PFSK-1 (cell line): ENCODE results near the gene ATG4B.

Source experiments
- POLR2AphosphoS5 ChIP-seq: IDR thresholded peaks from 2 replicates; pipeline ENCODE4 v1.6.1; 2012; ENCODE audit warnings: low read depth, mild to moderate bottlenecking, control low read depth, low read length, moderate library complexity
- REST ChIP-seq, 2 experiments: IDR thresholded peaks; 2 replicates each; pipeline versions ENCODE4 v1.6.1 to v1.8.0; 2011 to 2012; ENCODE audit warnings: low read depth in 2 of 2, low read length in 2 of 2, control low read depth in 1 of 2, inconsistent platforms in 1 of 2, mild to moderate bottlenecking in 1 of 2, moderate library complexity in 1 of 2; ENCODE audit not compliant: insufficient read depth in 1 of 2
- SIN3A ChIP-seq: IDR thresholded peaks from 2 replicates; pipeline ENCODE4 v1.6.1; 2012; ENCODE audit warnings: mild to moderate bottlenecking, low read length, moderate library complexity, borderline replicate concordance; ENCODE audit not compliant: insufficient read depth
- TAF1 ChIP-seq: IDR thresholded peaks from 2 replicates; pipeline ENCODE4 v1.6.1; 2012; ENCODE audit warnings: low read length, control low read depth, borderline replicate concordance; ENCODE audit not compliant: insufficient read depth

GRCh38 chr2:241615041-241615440 is 22.5 kb upstream of the ATG4B start:
- TF ChIP-seq POLR2AphosphoS5 (no peak), TAF1 (no peak), REST (IDR thresholded peaks at IDR 0.05; ENCODE audit: insufficient read depth in 1 of 2, low read depth in 2 of 2, low read length in 2 of 2) (no peak), SIN3A (no peak)
